ENCODE results near the gene CBX6.

DNA sequence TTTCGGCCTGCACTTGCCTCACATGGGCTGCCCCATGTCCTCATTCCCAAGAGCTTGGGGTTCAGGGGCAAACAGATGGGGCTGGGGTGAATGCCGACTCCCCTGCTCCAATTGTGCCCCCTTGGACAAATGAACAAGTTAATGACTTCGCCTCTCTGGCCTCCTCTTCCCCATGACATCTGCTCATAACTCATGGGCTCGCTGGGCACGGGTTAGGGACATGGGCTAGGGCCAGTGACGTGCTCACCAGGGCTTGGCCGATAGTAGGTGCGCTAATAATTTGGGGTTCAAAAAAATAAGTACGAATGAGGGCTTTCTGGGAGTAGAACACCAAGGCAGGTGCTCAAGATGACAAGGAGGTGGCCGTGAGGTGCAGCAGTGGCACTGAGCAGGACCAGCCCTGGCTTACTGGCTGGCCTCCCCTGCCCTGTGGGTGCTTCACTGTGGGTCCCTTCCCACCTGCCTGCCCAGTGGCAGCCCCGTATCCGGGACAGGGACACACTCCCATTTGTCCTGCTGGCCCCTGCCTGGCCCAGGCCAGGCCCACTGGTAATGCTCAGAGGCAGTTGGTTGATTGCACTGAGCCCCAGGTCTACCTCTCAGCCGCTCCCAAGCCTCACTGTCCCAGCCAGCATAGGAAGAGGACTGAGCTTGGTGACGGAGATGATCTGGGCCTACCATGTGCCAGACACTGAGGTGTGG lies 12.3 kb downstream of the CBX6 start:
- TF ChIP-seq, protein P1, sequence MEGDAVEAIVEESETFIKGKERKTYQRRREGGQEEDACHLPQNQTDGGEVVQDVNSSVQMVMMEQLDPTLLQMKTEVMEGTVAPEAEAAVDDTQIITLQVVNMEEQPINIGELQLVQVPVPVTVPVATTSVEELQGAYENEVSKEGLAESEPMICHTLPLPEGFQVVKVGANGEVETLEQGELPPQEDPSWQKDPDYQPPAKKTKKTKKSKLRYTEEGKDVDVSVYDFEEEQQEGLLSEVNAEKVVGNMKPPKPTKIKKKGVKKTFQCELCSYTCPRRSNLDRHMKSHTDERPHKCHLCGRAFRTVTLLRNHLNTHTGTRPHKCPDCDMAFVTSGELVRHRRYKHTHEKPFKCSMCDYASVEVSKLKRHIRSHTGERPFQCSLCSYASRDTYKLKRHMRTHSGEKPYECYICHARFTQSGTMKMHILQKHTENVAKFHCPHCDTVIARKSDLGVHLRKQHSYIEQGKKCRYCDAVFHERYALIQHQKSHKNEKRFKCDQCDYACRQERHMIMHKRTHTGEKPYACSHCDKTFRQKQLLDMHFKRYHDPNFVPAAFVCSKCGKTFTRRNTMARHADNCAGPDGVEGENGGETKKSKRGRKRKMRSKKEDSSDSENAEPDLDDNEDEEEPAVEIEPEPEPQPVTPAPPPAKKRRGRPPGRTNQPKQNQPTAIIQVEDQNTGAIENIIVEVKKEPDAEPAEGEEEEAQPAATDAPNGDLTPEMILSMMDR (IDR thresholded peaks at IDR 0.05), result no peak
- no peak for TF ChIP-seq POLR2A (IDR thresholded peaks at IDR 0.05)

Data from adrenal gland (tissue), 5 donors.